ENCODE results near the gene B4GALT4. TPM values are rescaled to one million over a fixed set of nuclear protein-coding genes. Genes with fewer than 3 reads are reported as not detected.
A peak's percentile ranks its signal among the peaks of the same experiment; 100 is the strongest.

Gene B4GALT4
- total and polyA plus RNA-seq, 2 experiments from 2014 or later, result 56.0 to 67.9 TPM

- no peaks in the 10 kb centered on the region for H3K27me3 ChIP-seq (replicated peaks; ENCODE audit: insufficient read depth)
- H2AFZ ChIP-seq, result peak overlapping the region; percentile 45; the same call in 1 of the 2 replicates
- no peaks in the 10 kb centered on the region for H3K9me2 ChIP-seq (ENCODE audit: insufficient read depth)
- no peaks in the 10 kb centered on the region for H3K36me3 ChIP-seq (ENCODE audit: low read depth)
- H3K9me3 ChIP-seq (ENCODE audit: low read depth), result no peaks in the 10 kb centered on the region
- in situ Hi-C loops (cut with MboI), result no loop called here
- DNase-seq, result no peak
- no peaks in the 10 kb centered on the region for H4K20me1 ChIP-seq (ENCODE audit: insufficient read depth)
- H3F3A ChIP-seq (ENCODE audit: insufficient read depth), result no peaks in the 10 kb centered on the region
- 13 to 15% methylated on average over 1 of the region's 1 CpG for WGBS, 2 experiments (ENCODE audit: low coverage in 1 of 2, low lambda C conversion rate in 2 of 2, missing lambda C conversion rate in 2 of 2)
- no peak overlapping the region for H3K4me2 ChIP-seq (ENCODE audit: unreplicated experiment)
- H3K4me1 ChIP-seq (ENCODE audit: insufficient read depth), result no peaks in the 10 kb centered on the region
- H3K79me2 ChIP-seq (ENCODE audit: insufficient read depth), result no peaks in the 10 kb centered on the region
- TF ChIP-seq EZH2 (IDR thresholded peaks at IDR 0.05; ENCODE audit: insufficient read depth, poor library complexity, severe bottlenecking), result no peak
- TF ChIP-seq EZH2phosphoT487 (IDR thresholded peaks at IDR 0.05; ENCODE audit: insufficient read depth, low read depth), result no peak
- H3K9ac ChIP-seq, result no peak overlapping the region
- H3K4me3 ChIP-seq, result no peak overlapping the region
- no peak overlapping the region for H3K27ac ChIP-seq
Observed at GRCh38 chr3:119258915-119259314, 18.2 kb upstream of the B4GALT4 start.

DNA sequence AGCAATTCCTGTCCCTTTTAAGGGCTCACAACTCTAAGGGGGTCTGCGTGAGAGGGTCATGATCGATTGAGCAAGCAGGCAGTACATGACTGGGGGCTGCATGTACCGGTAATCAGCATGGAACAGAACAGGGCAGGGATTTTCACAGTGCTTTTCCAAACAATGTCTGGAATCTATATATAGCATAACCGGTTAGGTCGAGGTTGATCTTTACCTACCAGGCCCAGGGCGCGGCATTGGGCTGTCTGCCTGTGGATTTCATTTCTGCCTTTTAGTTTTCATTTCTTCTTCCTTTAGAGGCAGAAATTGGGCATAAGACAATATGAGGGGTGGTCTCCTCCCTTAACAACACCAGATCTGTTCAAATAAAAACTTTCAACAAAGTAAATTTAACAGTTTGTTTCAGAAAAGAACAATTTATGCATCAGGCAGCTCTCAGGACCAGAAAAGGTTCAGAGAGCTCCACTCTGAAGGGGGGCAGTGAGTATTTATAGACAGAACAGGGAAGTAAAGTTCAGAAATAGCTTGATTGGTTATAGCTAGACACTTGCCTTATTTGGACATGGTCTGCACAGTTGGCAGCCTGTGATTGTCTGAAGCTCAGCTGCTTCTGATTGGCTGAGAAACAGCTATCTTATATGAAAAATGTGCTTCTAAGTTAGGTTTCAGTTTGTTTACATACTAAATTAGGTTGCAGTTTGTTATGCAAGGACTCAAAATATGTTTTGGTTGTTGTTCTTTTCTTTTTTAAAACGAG lies 17.2 kb upstream of the B4GALT4 start:
- WGBS, 2 experiments (ENCODE audit: low coverage in 1 of 2, low lambda C conversion rate in 2 of 2, missing lambda C conversion rate in 2 of 2), result 79 to 81% methylated on average over 8 of the region's 8 CpGs
- DNase-seq, result peak; percentile 3
- H2AFZ ChIP-seq, result peak overlapping the region; percentile 45

DNA sequence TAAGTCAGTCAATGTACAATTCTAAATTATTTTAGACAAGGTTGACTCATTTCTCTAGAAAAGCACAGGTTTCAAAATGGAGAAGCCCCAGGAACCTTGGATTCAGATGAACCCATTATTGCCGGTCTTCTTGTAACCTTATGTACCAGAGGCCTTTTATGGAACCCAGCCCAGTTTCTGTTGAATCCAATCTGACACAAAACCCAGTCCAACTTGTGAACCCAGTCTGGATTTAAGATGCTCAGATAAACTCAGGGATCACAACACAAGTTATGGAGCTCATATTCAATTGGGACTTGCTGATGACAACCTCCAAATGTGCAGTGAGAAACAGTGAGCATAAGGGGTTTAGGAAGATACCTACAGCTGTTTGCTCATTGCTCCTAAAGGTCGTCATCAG lies 16.4 kb upstream of the B4GALT4 start:
- Histone ChIP-seq H3K4me3 (no peak overlapping the region), H2AFZ (no peak overlapping the region), H3K9ac (no peak overlapping the region), H3K27ac (no peak overlapping the region), H3K27me3 (replicated peaks; ENCODE audit: insufficient read depth) (no peaks in the 10 kb centered on the region), H3K79me2 (ENCODE audit: insufficient read depth) (no peaks in the 10 kb centered on the region), H3F3A (ENCODE audit: insufficient read depth) (no peaks in the 10 kb centered on the region), H3K4me1 (ENCODE audit: insufficient read depth) (no peaks in the 10 kb centered on the region), H3K4me2 (ENCODE audit: unreplicated experiment) (no peak overlapping the region), H3K36me3 (ENCODE audit: low read depth) (no peaks in the 10 kb centered on the region), H4K20me1 (ENCODE audit: insufficient read depth) (no peaks in the 10 kb centered on the region), H3K9me3 (ENCODE audit: low read depth) (no peaks in the 10 kb centered on the region), H3K9me2 (ENCODE audit: insufficient read depth) (no peaks in the 10 kb centered on the region)
- TF ChIP-seq EZH2 (IDR thresholded peaks at IDR 0.05; ENCODE audit: insufficient read depth, poor library complexity, severe bottlenecking), result no peak
- no peak for TF ChIP-seq EZH2phosphoT487 (IDR thresholded peaks at IDR 0.05; ENCODE audit: insufficient read depth, low read depth)
- 81 to 82% methylated on average over 2 of the region's 2 CpGs for WGBS, 2 experiments (ENCODE audit: low coverage in 1 of 2, low lambda C conversion rate in 2 of 2, missing lambda C conversion rate in 2 of 2)
- DNase-seq, result no peak
- in situ Hi-C loops (cut with MboI), result no loop called here

More for the DNA sequence above, 17.2 kb upstream of the B4GALT4 start:
- Histone ChIP-seq H3K9ac (no peak overlapping the region), H3K36me3 (ENCODE audit: low read depth) (no peaks in the 10 kb centered on the region), H3K9me2 (ENCODE audit: insufficient read depth) (no peaks in the 10 kb centered on the region), H4K20me1 (ENCODE audit: insufficient read depth) (no peaks in the 10 kb centered on the region), H3K27ac (no peak overlapping the region), H3F3A (ENCODE audit: insufficient read depth) (no peaks in the 10 kb centered on the region), H3K4me3 (no peak overlapping the region), H3K4me1 (ENCODE audit: insufficient read depth) (no peaks in the 10 kb centered on the region), H3K79me2 (ENCODE audit: insufficient read depth) (no peaks in the 10 kb centered on the region), H3K27me3 (replicated peaks; ENCODE audit: insufficient read depth) (no peaks in the 10 kb centered on the region), H3K4me2 (ENCODE audit: unreplicated experiment) (no peak overlapping the region), H3K9me3 (ENCODE audit: low read depth) (no peaks in the 10 kb centered on the region)
- in situ Hi-C loops (cut with MboI), result no loop called here
- TF ChIP-seq EZH2phosphoT487 (IDR thresholded peaks at IDR 0.05; ENCODE audit: insufficient read depth, low read depth), result no peak
- TF ChIP-seq EZH2 (IDR thresholded peaks at IDR 0.05; ENCODE audit: insufficient read depth, poor library complexity, severe bottlenecking), result no peak

GRCh38 chr3:119255214-119255613 lies 14.5 kb upstream of the B4GALT4 start:
- H2AFZ ChIP-seq, result no peak overlapping the region
- no peaks in the 10 kb centered on the region for H3K27me3 ChIP-seq (replicated peaks; ENCODE audit: insufficient read depth)
- H3K79me2 ChIP-seq (ENCODE audit: insufficient read depth), result no peaks in the 10 kb centered on the region
- no peaks in the 10 kb centered on the region for H3F3A ChIP-seq (ENCODE audit: insufficient read depth)
- H3K4me1 ChIP-seq (ENCODE audit: insufficient read depth), result no peaks in the 10 kb centered on the region
- H3K9me3 ChIP-seq (ENCODE audit: low read depth), result no peaks in the 10 kb centered on the region
- H3K4me2 ChIP-seq (ENCODE audit: unreplicated experiment), result no peak overlapping the region
- WGBS, 2 experiments (ENCODE audit: low coverage in 1 of 2, low lambda C conversion rate in 2 of 2, missing lambda C conversion rate in 2 of 2), result 81 to 85% methylated on average over 2 of the region's 2 CpGs
- H3K9me2 ChIP-seq (ENCODE audit: insufficient read depth), result no peaks in the 10 kb centered on the region
- no peaks in the 10 kb centered on the region for H3K36me3 ChIP-seq (ENCODE audit: low read depth)
- H3K4me3 ChIP-seq, result no peak overlapping the region
- in situ Hi-C loops (cut with MboI), result no loop called here
- DNase-seq, result no peak
- H4K20me1 ChIP-seq (ENCODE audit: insufficient read depth), result no peaks in the 10 kb centered on the region
- H3K27ac ChIP-seq, result no peak overlapping the region
- no peak overlapping the region for H3K9ac ChIP-seq
- TF ChIP-seq EZH2 (IDR thresholded peaks at IDR 0.05; ENCODE audit: insufficient read depth, poor library complexity, severe bottlenecking) (no peak), EZH2phosphoT487 (IDR thresholded peaks at IDR 0.05; ENCODE audit: insufficient read depth, low read depth) (no peak)
